Measurements from ENCODE around the gene ERCC2.

DNA sequence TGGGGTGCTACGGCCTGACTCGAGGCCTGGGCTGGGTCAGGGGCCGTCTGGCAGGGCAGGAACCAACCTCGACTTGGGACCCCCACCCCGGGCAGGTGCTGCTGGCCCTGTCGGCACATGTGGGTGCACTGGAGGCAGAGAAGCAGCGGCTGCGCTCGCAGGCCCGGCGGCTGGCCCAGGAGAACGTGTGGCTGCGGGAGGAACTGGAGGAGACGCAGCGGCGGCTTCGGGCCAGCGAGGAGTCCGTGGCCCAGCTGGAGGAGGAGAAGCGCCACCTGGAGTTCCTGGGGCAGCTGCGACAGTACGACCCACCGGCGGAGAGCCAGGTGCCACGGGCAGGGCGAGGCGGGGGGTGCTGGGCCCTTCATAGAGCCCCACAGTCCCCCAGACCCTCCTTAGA, 23.9 kb downstream of the ERCC2 start:
- TF ChIP-seq YY1 (IDR thresholded peaks at IDR 0.05; ENCODE audit: insufficient read depth, insufficient read length) (no peak), ZNF274 (IDR thresholded peaks at IDR 0.05; ENCODE audit: low read depth, low read length) (no peak), SUZ12 (IDR thresholded peaks at IDR 0.05; ENCODE audit: extremely low read depth, insufficient read depth, insufficient read length) (no peak)
